HG03066 (cell line): ENCODE measurements around the gene TMEM191B.
"Not testable (repeated sequence)": the region's sequence is repeated elsewhere in the genome, so short reads cannot be mapped to it uniquely, and the experiment has no call there.

Source experiments
- ATAC-seq: cut with Tn5 transposase; IDR thresholded peaks from one replicate; pipeline ENCODE4 v1.9.1; 2021; ENCODE audit warnings: low read depth; ENCODE audit not compliant: unreplicated experiment

The TMEM191B gene

DNA sequence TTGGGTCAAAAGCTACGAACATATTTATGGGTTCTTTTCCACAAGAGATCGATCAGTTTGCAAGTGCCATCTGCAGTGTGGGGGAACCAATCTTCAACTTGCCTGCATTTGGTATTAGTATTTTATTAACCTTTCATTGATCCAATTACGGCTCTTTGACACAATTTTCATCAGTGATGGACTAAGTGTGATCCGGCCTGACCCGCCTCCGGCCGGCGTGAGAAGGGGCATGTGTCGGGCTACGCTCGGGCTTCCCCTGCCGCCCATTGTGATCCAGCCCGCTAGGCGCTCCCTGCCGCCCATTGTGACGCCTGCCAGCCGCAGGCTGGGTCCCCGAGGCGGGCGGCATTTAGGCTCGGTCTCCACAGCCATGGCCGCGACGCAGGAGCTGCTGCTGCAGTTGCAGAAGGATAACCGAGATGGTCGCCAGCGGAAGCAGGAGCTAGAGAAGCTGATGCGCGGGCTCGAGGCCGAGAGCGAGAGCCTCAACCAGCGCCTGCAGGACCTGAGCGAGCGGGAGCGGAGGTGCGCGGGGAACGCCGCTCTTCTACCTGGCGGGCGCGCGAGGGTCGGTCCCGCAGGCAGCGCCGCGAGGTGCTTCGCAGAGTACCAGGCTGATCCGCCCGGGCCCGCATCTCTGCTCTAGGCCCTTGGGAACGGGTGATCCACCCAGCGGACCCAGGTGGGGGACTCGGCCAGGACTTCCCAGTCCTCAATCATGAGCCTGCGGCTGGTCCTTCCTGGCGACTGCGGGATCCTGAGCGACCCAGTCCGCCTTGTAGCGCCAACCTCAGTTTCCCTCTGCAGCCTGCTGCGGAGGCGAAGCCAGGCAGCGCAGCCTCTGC is at the start of gene TMEM191B:
TMEM191B (plus strand) TSS at position 51 of the 845 bp plus-strand sequence; CDS start at position 230, 179 bp downstream.
- ATAC-seq = peak; percentile 3

DNA sequence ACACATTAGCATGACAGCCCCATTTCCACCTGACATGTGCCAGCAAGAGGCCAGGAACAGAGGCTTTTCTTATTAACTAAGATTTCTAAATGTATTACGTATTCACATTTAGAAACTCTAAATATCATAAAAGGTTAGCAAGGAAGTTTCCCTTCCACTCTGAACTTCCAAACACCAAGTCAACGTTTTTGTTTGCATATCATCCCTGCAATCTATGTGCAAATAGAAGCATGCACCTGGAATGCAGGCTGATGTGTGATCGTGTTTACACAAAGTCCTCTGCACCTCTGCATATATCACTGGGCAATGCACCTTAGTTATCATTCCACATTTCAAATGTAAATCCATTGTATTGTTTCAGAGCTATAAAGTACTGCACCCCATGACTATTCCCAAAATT is 31.4 kb upstream of the TMEM191B start:
- not testable (repeated sequence) for ATAC-seq

DNA sequence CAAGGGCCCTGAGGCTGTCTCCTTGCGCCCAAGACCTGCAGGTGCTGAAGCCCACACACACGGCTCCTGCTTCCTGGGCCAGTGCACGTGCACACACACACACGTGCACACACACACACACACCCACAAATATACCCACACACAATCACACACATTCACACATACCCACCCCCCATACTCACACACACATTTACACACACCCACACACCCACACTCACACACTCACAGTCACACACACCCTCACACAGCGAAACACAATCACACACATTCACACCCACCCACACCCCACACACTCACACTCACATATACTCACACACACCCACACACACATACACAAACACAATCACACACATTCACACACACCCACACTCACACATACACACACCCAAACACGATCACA is 16.3 kb upstream of the TMEM191B start:
- not testable (repeated sequence) for ATAC-seq

DNA sequence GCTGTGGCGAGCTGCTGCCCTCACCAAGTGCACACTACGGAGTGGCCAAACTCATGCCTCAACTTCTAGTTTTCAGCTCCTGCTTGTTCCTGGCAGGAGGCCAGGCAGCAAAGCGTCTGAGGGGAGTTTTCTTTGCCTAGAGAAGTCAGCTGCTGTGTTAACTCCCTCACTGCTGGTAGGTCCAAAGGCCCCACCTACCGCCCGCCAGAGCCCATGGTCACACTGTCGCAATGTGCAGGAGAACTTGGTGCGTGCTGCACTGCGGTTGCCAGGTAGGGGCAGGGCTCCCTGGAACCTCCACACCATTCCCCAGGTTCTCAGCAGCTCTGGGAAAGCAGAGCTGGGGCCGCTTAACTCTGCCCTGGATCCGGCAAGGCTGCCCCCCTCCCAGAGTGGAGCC is 15.2 kb upstream of the TMEM191B start:
- ATAC-seq = not testable (repeated sequence)

DNA sequence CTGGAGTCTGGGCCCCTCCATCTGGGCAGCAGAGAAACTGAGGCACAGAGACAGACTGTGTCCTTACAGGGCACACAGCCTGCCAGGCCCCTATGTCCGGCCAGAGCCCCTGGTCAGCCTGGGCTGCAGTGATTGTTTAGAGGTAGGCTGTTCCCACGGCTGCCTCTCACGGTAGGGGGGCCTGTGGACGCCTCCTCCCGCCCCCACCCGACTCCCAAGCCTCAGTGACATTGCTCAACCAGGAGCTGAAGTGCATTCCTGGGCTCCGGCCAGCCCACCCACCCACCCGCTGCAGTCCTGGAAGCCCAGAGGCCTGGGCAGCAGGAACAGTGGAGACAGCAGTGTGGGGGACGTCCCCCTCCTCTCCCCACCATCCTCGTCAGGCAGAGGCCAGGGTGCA is 14.1 kb upstream of the TMEM191B start:
- not testable (repeated sequence) for ATAC-seq

DNA sequence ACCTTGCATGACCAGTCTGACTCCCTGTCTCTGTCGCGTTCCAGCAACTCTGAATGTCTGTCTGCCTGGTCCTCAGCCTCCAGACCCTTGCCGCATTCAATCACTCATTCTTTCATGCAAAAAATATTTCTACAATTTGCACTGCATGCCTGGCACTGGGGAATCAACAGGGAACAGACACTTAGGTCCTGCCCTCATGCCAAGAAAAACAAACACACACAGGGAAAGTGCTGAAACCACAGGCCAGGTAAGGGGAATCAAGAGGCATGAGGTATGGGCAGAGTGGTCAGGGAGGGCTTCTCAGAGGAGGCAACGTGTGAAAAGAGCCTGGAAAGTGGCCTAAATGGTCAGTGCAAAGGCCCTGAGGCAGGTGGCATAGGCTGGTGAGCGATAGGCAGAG is 9.5 kb upstream of the TMEM191B start, which contains the start of gene GGTLC3:
GGTLC3 (minus strand) TSS at position 101 of the 400 bp plus-strand sequence. CDS start 264 bp downstream, outside the sequence.
- not testable (repeated sequence) for ATAC-seq

DNA sequence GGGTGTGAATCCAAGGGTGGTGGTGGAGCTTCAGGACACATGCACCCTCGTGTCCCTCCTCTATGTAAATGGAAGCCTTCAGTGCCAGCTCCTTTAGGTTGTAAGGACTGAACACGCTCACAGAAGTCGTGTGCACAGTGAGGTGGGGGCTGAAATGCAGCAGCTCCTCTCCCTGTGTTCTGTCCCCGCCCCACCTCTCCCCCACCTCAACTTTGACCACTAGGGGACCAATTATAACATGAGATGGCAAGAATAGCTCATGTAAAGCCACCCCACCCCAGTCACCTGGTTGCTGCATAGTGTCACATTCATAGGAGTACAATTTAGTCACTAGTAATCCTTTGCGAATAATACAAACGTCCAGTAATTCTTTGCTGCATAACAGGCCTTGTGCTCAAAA is 4.8 kb upstream of the TMEM191B start:
- ATAC-seq = not testable (repeated sequence)

DNA sequence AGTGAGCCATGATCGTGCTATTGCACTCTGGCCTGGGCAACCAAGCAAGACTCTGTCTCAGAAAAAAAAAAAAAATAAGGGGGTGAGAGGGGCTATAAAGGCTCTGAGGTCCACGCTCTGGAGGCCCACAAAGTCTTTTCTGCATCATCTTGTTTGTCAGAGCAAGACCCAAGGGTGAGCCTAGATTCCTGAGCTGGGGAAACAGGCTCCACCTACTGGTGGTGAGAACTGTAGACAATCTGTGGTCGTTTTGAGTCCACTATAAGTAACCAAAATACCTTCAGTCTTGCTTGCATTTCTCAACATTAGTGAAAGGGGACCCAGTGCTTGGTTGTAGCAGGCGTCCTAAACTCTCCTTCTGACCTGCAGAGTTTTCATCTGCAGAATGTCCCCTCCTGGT is 4.3 kb upstream of the TMEM191B start:
- not testable (repeated sequence) for ATAC-seq

DNA sequence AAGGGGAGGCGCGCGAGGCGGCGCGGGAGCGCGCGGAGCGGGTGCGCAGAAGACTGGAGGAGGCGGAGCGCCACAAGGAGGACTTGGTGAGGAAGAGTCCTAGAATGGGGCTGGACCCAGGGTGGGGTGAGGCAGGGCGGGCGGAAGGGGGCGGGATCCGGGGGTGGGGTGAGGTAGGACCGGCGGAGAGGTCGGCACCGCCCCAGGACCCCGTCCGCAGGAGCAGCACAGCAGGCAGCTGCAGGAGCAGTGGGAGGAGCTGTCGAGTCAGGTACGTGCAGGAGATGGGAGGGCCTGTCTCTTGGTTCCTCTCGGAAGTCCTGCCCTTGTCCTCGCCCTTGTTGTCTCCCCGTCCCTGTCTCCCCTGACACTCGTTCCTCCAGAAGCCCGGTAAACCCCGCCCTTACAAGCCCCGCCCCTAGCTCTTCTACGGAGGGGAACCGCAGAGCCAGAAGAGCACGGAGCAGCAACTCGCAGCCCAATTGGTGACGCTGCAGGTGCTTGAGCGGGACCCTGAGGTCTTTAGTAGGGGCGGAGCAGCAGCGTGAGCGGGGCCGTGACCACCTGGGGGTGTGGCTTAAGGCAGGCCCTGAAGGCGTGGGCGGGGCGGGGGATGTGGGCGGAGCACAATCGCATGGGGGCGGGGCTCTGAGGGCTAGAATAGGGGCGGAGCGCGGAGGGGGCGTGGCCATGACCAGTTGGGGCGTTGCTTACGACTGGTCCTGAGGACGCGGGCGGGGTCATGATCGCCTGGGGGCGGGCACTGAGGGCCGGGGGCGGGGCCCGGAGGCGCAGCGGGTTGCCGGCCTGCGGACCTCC is 1.2 kb downstream of the TMEM191B start:
- peak; percentile 75 for ATAC-seq

DNA sequence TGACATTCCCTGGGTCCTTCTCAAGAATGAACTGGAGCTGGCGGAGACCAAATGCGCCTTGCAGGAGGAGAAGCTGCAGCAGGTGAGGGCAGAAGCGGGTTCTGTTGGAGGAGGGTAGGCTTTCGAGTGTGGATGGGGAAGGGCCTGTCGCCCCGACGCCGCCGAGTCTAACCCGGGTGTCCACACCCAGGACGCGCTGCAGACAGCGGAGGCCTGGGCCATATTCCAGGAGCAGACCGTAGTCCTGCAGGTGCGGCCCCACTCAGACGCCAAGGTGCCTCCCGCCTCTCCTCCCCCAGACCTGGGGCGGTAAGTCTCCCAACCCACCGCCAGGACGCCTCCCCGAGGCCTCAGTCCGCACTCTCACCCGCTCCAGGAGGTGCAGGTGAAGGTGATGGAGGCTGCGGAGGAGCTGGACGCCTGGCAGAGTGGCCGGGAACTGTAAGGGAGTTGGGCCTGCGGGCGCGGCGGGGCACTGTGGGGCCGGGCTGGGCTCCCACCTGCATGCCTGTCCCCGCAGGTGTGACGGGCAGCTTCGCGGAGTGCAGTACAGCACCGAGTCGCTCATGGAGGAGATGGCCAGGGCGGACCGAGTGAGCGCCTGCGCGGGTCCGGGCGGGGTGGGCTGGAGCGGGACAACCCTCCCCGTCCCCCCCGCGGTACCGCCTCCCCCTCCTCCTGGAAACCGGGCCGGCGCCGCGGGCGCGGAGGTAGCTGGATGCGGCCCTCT is 2.0 kb downstream of the TMEM191B start:
- ATAC-seq = not testable (repeated sequence)

DNA sequence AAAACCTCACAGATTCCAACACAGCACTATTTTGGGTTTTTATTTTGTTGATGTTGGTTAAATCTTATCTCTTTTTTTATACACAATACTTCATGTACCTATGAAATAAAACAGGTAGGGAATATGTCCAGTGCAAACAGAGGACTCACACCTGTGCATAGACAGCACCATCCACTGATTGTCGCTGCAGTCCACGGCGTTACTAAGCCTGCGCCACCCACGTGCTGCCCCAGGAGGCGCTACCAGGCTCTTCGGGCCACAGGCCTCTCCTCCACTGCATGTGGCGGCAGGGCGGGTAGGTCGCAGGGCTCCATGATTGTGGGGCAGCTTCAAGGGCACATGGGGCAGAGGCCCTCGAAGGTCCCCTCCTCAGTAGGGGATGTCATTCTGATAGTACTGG is 6.0 kb downstream of the TMEM191B start:
- ATAC-seq = not testable (repeated sequence)

DNA sequence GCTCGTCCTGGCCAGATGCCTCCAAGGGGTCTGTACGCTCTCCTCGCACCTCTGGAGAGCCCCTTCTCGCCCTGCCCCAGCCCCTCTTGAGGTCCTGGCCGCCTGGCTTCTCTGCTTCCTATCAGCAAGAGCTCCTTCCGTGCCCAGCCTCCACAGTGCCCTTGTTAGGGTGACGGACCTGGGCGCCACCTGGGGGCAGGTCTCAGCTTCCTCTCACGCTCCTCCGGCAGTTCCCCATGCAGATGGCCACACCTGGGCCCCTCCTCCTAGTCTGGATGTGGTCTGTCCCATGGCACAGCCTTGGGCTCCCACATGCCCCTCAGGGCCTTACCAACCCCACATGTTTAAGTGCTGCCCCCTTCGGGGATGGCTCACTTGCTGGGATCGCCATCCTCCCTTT is 6.7 kb downstream of the TMEM191B start:
- ATAC-seq = not testable (repeated sequence)

DNA sequence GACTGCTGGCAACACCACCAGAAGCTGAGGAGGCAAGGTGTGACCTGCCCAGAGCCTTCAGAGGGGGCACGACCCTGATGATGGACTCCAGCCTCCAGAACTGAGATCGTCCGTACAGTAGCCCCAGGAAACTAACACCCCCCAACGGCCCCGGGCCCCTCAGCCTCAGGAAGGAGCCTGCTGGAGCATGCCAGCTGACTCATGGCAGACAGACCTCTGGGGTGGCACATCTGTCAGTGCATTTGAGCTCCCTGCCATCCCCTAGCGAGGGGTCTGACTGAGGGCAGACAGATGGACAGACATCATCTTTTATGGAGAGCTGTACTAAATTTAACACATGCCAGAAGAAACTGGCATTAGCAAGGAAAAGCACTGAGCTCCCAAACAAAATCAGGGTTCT is 12.4 kb downstream of the TMEM191B start:
- ATAC-seq = not testable (repeated sequence)

DNA sequence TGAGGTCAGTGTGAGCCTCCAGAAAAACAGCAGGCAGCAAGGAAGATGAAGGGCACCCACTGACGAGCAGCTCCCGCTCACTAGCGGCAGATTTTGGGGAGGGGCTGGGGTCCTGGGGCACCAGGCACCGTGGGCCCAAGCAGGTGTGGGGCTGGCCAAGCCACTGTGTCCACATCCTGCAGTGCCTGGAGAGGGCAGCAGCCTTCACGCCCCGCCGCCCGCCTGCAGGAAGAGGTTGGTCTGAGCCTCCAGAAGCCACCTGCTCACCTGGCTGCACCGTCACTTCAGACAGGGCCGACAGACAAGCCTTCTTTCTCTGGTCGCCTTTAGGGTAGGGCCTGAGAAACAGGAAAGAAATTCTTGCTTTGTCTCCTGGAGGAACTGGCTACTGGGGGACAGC is 15.8 kb downstream of the TMEM191B start:
- ATAC-seq = not testable (repeated sequence)

DNA sequence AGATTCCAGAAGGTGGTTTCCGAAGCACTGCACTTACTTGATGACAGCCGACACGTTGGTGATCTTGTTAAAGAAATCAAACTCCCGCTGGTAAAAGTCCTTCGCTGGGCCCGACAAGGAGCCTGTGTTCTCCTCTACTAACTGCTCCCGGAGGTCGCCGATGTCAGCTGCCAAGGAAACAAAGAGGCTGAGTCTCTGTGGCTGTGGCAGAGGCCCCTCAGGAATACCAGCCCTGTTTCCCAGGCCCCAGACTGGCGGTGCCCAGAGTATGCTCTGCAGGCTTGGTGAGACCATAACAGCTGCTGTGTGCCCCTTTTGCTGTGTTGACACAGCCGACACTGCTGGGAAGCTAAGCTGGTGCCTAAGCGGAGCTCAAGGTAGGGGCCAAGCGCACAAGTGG is 17.0 kb downstream of the TMEM191B start:
- ATAC-seq = not testable (repeated sequence)

DNA sequence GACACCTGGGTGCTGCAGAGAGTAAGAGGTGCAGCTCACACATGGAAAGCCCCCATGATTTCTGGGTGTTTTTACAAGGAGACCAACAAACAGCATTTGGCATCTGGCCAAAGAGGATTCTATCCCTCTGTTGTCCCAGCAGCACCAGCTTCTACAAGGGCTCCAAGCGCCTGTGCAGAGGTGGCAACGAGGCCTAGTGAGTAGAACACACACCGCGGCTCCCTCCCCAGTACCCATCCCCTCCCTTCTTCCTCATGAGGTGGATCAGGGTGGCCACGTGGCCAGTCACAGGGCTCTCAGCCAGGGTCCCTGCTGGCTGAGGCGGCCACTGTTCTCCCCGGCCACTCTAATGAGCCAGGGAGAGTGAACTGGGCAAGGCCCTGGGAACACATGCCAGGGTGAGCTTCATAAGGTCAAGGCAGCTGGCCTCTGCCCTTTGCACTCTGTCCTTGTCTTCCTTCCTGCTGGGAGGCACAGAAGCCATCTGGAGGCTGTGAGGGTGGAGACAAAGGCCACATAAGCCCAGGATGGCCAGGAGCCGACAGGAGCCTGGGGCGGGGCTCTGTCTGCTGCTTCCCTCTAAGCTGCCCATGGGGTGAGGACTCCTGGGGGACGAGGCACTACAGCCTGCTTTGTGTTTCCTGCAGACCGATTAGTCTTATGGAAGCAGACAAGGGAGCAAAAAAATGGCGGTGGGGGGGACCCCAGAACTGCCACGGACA is 22.0 kb downstream of the TMEM191B start:
- ATAC-seq = not testable (repeated sequence)

DNA sequence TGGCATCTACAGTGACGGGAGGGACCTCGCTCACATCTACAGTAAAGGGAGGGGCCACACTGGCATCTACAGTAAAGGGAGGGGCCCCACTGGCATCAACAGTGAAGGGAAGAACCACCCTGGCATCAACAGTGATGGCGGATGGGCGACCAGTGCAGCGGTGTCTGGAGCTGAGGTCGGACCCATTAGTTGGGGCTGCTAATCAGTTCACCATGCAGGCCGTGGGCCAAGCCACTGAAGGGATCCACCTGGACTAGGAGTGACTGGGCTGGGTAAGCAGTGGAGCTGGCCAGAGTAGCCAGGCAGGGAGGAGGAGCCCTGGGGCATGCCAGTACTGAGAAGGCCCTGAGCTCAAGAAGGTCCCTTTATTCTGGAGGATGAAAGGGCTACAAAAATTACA is 23.4 kb downstream of the TMEM191B start:
- ATAC-seq = not testable (repeated sequence)

DNA sequence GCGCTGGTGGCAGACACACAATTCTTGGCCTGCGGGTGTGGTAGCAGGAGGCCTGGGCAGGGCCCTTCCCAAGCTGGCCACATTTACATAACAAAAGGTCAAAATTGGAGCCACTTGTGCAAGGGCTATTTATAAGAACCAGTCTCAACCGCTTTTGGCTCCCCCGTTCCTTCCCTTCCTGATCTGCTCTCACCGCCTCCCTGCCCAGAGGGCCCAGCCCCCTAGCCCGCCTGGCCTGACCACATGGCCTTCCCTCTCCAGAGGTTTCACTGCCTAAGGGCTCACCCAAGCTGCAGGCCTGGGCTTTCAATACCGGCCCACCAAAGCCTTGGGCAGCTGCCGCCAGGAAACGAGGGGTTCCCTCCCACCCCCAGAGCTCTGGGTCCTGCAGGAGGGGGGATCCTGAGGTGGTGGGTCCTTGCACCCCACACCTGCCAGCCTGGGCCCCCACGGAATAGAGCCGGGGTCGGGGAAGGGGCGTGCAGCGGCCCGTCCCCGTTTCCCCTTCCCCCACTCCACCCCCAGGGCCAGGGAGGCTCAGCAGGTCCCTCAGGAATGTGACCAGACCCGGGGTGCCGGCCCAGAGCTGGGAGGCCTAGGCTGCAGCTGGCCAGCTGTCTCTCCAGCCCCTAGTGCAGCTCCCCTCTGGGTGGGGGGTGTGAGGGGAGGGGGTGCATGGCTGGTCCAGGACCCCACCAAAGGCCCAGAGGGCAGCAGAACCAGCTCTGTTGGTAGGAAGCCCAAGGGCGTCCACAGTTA is 25.4 kb downstream of the TMEM191B start:
- ATAC-seq = not testable (repeated sequence)
